Gastroesophageal sphincter (tissue), 3 donors: ENCODE measurements around the gene CRTC3.

Experiments used
- CTCF ChIP-seq, 4 experiments: fragments of 200-600 bp in 2 of 4; fragments of 450-650 bp in 2 of 4; sonication (generic) in 1 of 4; IDR thresholded peaks; one replicate each; pipeline ENCODE4 v1.5.1; 2017 to 2019; ENCODE audit warnings: antibody characterized with exemption in 4 of 4, mild to moderate bottlenecking in 2 of 4, moderate library complexity in 2 of 4
- EP300 ChIP-seq: sonication (generic); formaldehyde crosslinking; IDR thresholded peaks from one replicate; pipeline ENCODE4 v1.6.1; 2017; ENCODE audit warnings: antibody characterized with exemption, mild to moderate bottlenecking
- POLR2A ChIP-seq, 2 donors: fragments of 450-650 bp; IDR thresholded peaks; one replicate each; pipeline ENCODE4 v1.6.1; 2017; ENCODE audit warnings: antibody characterized with exemption in 2 of 2, mild to moderate bottlenecking in 2 of 2, moderate library complexity in 1 of 2
- POLR2AphosphoS5 ChIP-seq: sonication (generic); formaldehyde crosslinking; IDR thresholded peaks from one replicate; pipeline ENCODE4 v1.6.1; 2017; ENCODE audit warnings: antibody characterized with exemption

GRCh38 chr15:90618330-90619125, 88.8 kb downstream of the CRTC3 start:
- no peak for TF ChIP-seq CTCF (IDR thresholded peaks at IDR 0.05)
- no peak for TF ChIP-seq EP300
- no peak for TF ChIP-seq POLR2A (IDR thresholded peaks at IDR 0.05)
- TF ChIP-seq POLR2AphosphoS5 = no peak
